ENCODE measurements around the gene TBXAS1.

Gene TBXAS1

GRCh38 chr7:139985811-139986210, 156.7 kb downstream of the TBXAS1 start:
- no peak for DNase-seq

- no peak for DNase-seq
These were observed 158.8 kb downstream of the TBXAS1 start for GRCh38 chr7:139987691-139988516.

- DNase-seq: no peak
These were observed 160.5 kb downstream of the TBXAS1 start for GRCh38 chr7:139989366-139990141.

GRCh38 chr7:139990142-139990535, 161.1 kb downstream of the TBXAS1 start:
- no peak for DNase-seq

GRCh38 chr7:139990571-139991268, 161.7 kb downstream of the TBXAS1 start:
- no peak for DNase-seq

- no peak for DNase-seq
These were observed 162.2 kb downstream of the TBXAS1 start for GRCh38 chr7:139991269-139991666.

GRCh38 chr7:139991911-139992310, 162.8 kb downstream of the TBXAS1 start:
- DNase-seq: no peak

- peak; percentile 42 for DNase-seq
These were observed 163.4 kb downstream of the TBXAS1 start for GRCh38 chr7:139992353-139993044.

GRCh38 chr7:139993169-139993568, 164.1 kb downstream of the TBXAS1 start:
- DNase-seq: no peak

- DNase-seq: no peak
These were observed 164.5 kb downstream of the TBXAS1 start for GRCh38 chr7:139993592-139993991.

- no peak for DNase-seq
These were observed 165.3 kb downstream of the TBXAS1 start for GRCh38 chr7:139994356-139994755.

- no peak for DNase-seq
These were observed 166.2 kb downstream of the TBXAS1 start for GRCh38 chr7:139995017-139995915.

- DNase-seq: no peak
These were observed 169.5 kb downstream of the TBXAS1 start for GRCh38 chr7:139998572-139998971.

- no peak for DNase-seq
These were observed 170.5 kb downstream of the TBXAS1 start for GRCh38 chr7:139999516-139999915.

GRCh38 chr7:140000666-140001268, 171.7 kb downstream of the TBXAS1 start:
- DNase-seq: no peak

GRCh38 chr7:140003913-140004382, 174.9 kb downstream of the TBXAS1 start:
- DNase-seq: peak; percentile 23

- no peak for DNase-seq
These were observed 175.6 kb downstream of the TBXAS1 start for GRCh38 chr7:140004672-140005071.

GRCh38 chr7:140005341-140005740, 176.3 kb downstream of the TBXAS1 start:
- no peak for DNase-seq

GRCh38 chr7:140005754-140006503, 176.9 kb downstream of the TBXAS1 start:
- DNase-seq: no peak

- no peak for DNase-seq
These were observed 177.5 kb downstream of the TBXAS1 start for GRCh38 chr7:140006600-140006999.
